Fibroblast of skin of right quadriceps (primary cell): ENCODE measurements around the gene NDUFA3.

Source experiments
- DNase-seq: peaks from one replicate; pipeline ENCODE4 v3.0.0-alpha.2; 2013

Gene NDUFA3

DNA sequence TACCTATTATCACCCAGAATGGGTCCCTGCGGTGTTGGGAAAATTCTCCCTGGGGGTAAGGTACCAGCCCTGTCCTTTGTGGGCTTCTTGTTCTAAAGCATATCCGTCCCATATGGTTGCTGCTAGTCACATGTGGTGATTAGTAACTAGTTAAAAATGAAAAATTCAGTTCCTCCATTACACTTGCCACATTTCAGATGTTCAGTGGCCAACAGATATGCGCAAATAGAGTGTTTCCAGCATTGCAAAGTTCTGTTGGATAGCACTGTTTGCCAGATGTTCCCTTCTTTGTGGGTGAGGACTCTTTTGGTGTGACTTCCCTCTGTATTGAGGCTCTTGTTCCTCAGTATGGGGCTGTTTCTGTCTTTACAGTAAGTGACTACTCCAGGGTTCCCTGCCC lies 38.7 kb downstream of the NDUFA3 start:
- peak; percentile 43 for DNase-seq

DNA sequence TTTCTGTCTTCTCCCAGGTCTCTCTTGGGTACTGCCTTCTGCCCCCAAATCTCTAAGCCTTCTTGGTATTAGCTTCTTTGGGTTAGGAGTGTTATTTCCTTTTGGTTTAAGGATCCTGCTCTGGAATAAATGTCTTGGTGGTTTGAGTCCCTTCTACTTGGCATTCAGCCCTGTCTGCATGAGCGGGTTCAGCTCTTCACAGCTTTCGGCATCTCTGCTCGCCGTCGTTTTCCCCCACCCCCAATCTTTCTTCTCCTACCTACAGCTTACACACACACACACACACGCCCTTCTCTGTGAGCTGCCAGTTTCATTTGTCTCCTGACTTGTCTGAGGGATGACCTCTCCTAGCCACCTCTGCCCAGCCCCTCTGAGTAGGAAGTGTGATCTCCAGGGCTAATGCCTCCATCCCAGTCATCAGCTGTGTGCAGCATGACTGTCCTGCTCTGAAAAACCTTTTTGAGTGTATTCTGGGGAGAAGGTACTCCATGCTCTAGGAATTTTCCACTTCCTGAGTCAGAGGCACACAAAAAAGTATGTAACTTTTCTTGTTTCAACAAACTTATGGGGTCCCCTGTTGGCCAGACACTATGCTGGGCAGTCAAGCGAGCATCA lies 39.6 kb downstream of the NDUFA3 start:
- no peak for DNase-seq

DNA sequence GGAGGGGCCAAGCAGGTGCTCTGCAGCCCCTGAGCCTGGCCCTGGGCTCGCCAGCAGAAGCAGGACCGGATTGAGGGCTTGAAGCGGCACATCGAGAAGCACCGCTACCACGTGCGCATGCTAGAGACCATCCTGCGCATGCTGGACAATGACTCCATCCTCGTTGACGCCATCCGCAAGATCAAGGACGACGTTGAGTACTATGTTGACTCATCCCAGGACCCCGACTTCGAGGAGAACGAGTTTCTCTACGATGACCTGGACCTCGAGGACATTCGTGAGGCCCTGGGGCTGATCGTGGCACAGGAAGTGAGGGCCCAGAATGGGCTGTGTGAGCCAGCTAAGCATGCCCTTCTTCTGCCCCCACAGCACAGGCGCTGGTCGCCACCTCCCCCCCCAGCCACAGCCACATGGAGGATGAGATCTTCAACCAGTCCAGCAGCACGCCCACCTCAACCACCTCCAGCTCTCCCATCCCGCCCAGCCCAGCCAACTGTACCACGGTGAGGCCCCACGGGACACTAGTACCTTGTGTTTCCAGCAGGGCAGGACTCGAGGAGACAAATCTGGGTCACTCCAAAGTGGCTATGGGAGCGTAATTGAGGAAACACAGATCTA lies 43.0 kb downstream of the NDUFA3 start:
- DNase-seq: no peak

DNA sequence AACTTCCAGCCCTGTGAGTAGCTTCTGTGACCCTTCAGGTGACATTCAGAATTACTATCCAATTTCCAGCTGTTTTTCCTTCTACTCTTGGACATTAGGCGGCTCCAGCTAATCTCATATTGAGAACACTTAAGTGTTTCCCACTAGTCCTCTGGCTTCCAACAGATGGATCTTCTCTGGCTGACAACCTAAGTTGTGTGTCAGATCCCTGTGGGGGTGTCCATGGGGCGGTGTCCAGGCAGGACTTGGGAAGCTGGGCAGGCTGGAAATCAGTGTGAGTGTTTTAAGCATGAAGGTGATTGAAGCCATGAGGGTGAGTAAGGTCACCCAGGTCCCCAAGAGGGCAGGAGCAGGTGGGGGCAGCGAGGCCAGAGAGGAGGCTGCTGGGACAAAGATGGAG lies 45.0 kb downstream of the NDUFA3 start:
- no peak for DNase-seq

DNA sequence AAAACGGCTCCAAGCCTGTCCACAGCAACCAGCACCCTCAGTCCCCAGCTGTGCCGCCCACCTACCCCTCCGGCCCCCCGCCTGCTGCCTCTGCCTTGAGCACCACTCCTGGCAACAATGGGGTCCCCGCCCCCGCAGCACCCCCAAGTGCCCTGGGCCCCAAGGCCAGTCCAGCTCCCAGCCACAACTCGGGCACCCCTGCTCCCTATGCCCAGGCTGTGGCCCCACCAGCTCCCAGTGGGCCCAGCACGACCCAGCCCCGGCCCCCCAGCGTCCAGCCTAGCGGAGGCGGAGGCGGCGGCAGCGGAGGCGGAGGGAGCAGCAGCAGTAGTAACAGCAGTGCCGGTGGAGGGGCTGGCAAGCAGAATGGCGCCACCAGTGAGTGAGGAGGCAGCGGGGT lies 45.5 kb downstream of the NDUFA3 start:
- no peak for DNase-seq

DNA sequence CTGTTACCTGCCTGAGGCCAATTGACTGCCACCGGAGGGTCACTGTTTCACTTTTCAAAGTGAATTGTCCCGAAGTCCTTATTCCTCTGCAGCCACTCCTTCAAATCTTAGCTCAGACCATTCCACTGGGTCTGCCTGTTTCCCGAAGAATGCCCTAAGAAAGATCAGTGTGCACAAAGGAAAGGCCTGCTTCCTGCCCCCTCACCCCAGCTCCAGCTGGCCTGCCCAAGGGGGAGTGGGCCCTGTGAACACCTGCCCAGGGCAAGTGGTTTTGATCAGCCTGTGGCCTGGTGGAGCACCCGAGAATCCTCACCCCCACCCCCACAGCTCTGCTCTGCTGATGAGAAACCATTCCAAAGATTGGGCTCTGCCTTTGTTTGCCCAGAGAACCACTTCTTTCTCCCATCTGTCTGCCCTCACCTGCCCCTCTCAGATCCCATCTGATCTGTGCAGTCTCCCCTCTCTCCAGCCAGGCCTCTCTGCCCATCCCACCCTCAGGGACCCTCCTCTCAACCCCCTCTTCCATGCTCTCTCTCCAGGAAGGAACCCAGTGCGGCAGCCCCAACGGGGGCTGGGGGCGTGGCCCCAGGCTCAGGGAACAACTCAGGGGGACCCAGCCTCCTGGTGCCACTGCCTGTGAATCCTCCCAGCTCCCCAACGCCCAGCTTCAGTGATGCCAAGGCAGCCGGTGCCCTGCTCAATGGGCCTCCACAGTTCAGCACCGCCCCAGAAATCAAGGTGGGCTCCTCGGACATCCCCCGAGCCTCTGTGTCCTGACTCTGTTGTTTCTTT lies 46.6 kb downstream of the NDUFA3 start:
- no peak for DNase-seq

DNA sequence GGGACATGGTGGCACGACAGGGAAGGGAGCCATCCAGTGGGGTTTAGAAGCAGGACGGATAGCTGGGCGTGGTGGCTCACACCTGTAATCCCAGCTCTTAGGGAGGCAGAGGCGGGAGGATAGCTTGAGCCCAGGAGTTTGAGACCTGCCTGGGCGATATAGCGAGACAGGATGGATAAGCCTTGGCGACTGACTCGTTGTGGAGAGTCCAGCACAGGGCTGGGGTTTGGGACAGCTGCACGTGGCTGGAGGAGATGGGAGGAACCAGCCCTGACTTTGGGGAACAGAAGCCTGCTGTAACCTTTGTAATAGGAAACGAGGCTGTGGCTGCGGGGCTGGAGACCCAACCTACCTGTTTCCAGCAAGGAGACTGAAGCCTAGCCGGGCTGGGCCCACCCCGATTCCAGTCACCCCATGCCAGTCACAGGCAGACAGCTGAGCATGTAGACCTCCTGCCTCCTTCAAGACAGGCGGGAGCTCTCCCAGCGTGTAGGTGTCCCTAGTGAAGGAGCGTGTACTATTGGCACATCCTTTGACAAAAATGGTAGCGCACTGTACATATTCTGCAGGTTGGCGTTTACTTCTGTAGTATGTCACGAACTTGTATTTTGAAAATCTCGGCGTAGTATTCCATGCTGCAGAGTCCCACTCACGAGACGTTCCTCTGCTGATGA lies 48.8 kb downstream of the NDUFA3 start:
- no peak for DNase-seq

DNA sequence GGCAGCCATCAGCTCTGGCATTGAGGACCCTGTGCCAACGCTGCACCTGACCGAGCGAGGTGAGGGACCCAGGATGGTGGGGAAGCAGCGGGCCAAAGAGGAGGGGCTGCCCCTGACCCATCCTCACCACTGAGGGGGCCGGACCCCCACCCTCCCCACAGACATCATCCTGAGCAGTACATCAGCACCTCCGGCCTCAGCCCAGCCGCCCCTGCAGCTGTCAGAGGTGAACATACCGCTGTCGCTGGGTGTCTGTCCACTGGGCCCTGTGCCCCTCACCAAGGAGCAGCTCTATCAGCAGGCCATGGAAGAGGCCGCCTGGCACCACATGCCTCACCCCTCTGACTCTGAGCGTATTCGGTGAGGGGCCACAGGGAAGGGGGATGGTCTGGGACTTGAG lies 49.6 kb downstream of the NDUFA3 start:
- no peak for DNase-seq

DNA sequence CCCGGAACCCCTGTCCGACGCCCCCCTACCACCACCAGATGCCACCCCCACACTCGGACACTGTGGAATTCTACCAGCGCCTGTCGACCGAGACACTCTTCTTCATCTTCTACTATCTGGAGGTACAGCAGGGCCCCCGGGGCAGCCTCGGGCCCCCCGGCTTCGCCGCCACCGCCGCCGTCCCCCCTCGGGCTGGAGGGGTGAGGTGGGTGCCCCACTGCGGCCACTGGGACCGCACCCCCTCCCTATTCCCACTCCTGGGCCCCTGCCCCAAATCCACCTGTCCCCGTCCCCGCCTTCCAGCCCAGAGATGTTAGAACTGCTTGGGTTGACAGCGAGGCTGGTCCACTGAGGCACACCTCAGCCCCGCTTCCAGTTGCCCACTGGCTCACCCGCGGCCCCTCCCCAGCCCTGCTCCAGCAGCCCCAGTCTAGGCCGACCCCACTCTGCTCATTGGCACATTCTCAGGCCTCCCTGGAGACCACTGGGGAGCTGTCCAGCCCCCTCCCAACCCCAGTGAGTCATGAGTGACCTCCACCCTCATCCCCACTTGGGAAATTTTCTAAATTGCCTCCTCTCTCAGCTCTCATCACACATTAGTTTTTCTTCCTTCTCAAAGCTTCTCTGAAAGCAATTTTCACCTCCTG lies 50.3 kb downstream of the NDUFA3 start:
- DNase-seq: no peak

DNA sequence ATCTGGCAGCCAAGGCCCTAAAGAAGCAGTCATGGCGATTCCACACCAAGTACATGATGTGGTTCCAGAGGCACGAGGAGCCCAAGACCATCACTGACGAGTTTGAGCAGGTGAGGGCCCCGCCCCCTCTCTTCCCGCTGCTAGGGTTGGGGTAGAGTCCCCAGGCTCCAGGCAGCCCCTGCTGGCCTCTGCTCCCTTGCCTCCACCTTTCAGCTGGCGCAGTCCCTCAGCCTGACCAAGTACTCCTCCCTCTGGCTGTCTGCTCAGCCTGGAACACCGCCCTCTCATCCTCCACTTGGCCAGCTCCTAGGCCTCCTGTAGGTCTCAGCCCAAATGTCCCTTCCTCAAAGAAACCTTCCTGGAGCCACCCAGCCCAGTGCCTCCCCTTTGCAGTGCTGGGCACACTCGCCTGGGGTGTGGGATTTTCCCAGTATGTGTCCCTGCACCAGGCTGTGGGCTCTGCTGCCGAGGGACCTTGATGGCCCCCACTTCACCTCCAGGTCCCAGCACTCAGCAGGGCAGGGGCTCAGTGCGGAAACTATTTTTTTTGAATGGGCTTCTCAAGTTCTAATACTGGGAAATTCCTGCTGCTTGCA lies 51.2 kb downstream of the NDUFA3 start:
- no peak for DNase-seq

DNA sequence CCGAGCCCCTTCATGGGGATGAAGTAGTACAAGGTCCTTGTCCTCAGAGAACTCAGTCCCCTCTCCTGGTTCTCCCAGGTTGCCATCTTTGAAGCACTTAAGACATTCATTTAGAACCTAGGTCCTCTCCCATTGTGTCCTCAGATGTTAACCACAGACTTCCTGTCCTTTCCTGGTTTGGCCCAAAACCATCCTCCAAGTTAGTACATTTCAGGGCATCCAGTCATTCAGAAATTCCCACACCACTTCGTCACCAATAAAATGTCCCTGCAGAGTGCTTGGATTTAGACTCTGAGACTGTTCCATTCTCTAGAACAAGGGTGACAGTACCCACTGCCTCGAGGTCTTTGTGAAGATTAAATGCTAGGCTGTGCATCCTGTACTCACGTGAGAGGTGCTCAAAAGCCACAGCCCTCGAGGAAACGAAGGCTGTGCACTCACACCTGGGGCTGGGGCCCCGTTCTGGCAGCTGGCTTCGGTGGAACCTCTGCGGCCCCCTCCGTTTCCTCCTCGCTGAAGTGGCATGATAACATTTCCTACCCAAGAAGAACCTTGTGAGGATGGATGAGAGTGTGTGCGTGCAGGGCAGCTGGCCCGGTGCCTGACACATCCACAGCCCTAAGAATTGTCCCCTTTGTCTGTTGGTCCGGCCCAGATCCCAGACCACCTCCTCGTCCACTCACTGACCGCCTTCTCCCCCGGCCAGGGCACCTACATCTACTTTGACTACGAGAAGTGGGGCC lies 52.1 kb downstream of the NDUFA3 start:
- no peak for DNase-seq

DNA sequence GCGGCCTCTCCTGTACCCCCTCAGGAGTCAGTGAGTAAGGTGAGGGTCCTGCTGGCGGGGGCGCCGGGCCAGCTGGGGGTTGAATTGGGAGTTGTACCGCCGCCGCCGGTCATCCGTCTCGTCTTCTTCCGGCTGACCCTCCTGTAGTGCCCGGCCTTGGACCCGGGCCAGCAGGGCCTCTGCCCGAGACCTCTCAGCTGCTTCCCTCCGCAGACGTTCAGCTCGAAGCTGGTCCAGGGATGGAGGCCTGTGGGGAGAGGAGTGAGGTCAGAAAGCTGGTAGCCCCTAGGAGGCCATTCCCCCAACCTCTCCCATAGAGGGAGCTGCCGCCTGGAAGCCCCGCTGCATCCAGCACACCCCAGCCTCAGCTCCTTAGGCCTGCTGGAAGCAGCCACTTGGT lies 53.0 kb downstream of the NDUFA3 start:
- no peak for DNase-seq

DNA sequence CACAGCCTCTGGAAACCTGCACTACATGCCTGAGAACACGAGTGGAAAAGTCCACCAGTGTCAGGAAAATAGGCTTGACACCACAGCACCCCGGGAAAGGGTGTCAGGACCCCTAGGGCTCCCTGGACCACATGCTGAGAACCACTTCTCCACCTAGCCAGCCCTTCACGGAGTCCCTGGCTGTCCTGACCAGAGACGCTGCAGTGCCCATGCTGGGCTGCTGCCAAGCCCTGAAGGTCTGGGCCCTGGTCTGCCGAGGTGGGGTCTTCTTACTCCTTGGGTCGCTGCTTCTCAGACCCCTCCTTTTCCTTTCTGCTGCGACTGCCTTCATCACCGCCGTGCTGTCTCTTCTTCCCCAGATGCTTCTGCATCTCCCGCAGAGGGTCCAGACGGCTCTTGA lies 53.8 kb downstream of the NDUFA3 start:
- DNase-seq: no peak

DNA sequence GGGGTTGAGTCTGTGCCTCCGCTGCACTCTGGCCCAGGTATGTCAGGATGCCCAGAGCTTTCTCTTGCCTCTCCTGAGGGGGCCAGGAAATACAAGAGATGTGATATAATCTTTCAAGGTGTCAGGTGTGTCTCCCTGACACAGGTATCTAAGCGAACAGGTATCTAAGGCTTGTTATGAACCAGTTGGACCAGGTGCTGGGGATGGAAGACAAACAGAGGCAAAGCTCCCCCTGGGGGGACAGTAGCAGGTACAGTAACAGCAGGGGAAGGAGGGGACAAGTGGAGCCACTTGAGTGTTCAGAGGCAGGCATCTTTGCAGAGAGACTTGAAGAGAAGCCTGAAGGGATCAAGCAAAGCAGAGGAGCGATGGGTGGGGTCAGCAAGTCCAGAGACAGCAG lies 54.3 kb downstream of the NDUFA3 start:
- DNase-seq: no peak
